HEK293 (cell line): ENCODE data around the gene NOX1.
"Not testable (repeated sequence)": the region's sequence is repeated elsewhere in the genome, so short reads cannot be mapped to it uniquely, and the experiment has no call there.

Experiments
- CTCF ChIA-PET: fragments of 350-600 bp; formaldehyde crosslinking; extraction: SDS; loops from one replicate; lab custom pipeline; 2021; ENCODE audit warnings: antibody characterized with exemption; lab: Yijun Ruan, JAX
- POLR2A ChIA-PET: fragments of 300-600 bp; formaldehyde crosslinking; extraction: SDS; loops from one replicate; lab custom pipeline; 2020; ENCODE audit warnings: antibody characterized with exemption, inconsistent platforms; lab: Yijun Ruan, JAX
- H3K27ac ChIP-seq: fragments of 200-500 bp; sonication (Bioruptor generic); 2 replicates; pipeline ENCODE4 v1.5.1; 2014; ENCODE audit warnings: low read depth, low read length, control low read depth, inconsistent platforms; ENCODE audit errors: extremely low read depth
- H3K36me3 ChIP-seq, 2 experiments: fragments of 200-500 bp in 1 of 2; sonication (Bioruptor generic) in 1 of 2; 1 replicate in 1 of 2; 2 replicates in 1 of 2; pipeline ENCODE4 v1.5.1; 2014 to 2017; ENCODE audit warnings: inconsistent platforms in 2 of 2, low read length in 2 of 2; ENCODE audit not compliant: control insufficient read depth in 2 of 2, insufficient read depth in 1 of 2
- H3K4me1 ChIP-seq: fragments of 200-500 bp; sonication (Bioruptor generic); 2 replicates; pipeline ENCODE4 v1.5.1; 2014; ENCODE audit warnings: mild to moderate bottlenecking, low read length, inconsistent platforms; ENCODE audit not compliant: control insufficient read depth, insufficient read depth
- H3K4me3 ChIP-seq: 2 replicates; pipeline ENCODE4 v1.5.1; 2011; ENCODE audit warnings: low read depth, mild to moderate bottlenecking, control low read depth, low read length, moderate library complexity
- H3K9me3 ChIP-seq: fragments of 200-500 bp; sonication (Bioruptor generic); 2 replicates; pipeline ENCODE4 v1.5.1; 2014; ENCODE audit warnings: low read depth, low read length, inconsistent platforms; ENCODE audit not compliant: control insufficient read depth, insufficient read depth

The NOX1 gene

GRCh38 chrX:100796371-100796770 lies 77.8 kb downstream of the NOX1 start:
- H3K9me3 ChIP-seq, POLR2A ChIA-PET, CTCF ChIA-PET, H3K36me3 ChIP-seq, H3K27ac ChIP-seq, H3K4me1 ChIP-seq, H3K4me3 ChIP-seq: not testable (repeated sequence)
